Activated T-cell treated with anti-CD3 and anti-CD28 coated beads for 1 hour (primary cell): ENCODE data around the gene RNF20.
"Not testable (repeated sequence)": the region's sequence is repeated elsewhere in the genome, so short reads cannot be mapped to it uniquely, and the experiment has no call there.

ENCODE experiments used
- DNase-seq: peaks from one replicate; pipeline ENCODE4 v3.0.0-alpha.2; 2020; ENCODE audit warnings: low read depth

The RNF20 gene

DNA sequence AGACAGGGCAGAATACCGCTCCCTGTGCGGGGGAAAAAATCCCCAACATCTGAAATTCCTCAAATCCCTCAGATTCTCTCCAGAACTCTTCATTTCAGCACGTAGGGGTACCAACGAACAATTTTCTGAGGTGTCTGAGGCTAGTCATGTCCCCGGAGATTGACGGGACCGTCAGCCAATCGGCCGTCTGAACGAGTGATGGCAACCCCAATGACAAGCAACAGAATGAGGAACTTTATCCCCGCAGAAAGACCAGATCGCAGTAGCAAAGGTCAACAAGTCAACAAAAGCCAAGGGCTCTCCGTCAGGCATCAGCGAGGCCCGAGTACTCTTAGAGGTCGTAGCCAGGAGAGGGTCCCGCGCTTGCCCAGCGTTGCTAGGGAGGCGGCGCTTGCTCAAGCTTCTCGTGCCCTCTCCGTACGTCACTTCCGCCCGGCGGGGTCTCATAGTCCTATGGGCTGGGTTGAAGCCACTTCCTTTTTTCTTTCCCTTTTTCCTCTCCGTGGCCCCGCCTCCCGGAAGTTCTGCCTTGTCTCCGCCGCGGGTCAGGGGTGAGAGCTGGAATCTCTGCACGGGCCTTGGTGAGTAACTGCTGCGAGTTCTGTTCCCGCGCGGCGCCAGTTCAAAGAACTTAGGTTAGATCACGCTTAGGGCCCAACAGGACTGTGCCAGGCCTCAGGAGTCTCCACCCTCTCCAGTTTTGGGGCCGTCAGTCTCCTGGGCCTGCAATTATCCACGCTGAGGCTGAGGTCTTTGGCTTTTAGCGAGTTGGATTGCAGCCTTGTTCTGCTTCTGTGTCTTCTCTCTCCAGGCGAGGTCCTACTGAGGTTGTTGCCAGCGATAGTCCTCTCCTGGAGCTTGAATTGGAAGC lies at the start of gene RNF20:
Gene RNF20, plus strand, starts transcription at position 520 of the 871 bp plus-strand sequence. CDS start 1,571 bp downstream, outside the sequence.
- DNase-seq = peak; percentile 100

- DNase-seq = no peak
These were observed 49.6 kb upstream of the RNF20 start for GRCh38 chr9:101484046-101484445.

DNA sequence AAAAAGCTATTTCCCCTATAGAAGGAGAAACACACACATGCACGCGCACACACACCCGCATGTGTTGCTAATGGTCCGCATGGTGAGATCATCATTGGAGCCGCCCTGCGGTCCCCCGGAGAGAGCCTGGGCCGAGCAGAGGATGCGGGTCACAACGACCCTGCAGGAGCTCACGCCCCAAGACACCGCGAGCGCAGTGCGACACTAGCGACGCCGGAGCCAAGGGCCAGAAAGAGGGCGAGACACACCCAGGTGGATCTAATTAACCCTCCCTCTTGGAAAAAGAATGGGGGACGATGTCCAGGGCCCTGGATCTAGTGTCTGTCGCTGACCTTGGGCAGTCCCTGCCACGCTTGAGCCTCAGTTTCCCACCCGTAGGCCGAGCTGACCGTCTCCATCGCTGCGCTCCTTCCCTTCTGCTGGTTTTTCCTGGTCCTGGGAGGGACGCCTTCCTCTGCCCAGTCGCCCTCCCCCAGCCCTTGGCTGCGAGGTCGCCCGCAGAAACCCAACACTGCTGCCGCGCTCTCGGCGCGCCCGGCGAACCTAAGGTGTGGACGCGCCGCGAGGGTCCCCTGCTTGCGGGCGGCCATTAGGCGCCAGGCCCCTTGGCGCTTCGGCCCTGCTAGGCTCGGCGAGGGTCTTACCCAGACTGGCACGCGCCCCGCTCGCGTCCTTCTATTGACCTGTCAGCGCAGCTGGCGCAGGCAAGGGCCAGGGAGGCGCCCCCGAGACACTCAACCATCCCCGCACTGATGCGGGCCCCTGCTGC lies 47.5 kb upstream of the RNF20 start:
- DNase-seq = no peak

- no peak for DNase-seq
These were observed 46.8 kb upstream of the RNF20 start for GRCh38 chr9:101486693-101487442.

GRCh38 chr9:101487443-101487840 lies 46.2 kb upstream of the RNF20 start:
- no peak for DNase-seq

- no peak for DNase-seq
These were observed 37.8 kb upstream of the RNF20 start for GRCh38 chr9:101495810-101496209.

DNA sequence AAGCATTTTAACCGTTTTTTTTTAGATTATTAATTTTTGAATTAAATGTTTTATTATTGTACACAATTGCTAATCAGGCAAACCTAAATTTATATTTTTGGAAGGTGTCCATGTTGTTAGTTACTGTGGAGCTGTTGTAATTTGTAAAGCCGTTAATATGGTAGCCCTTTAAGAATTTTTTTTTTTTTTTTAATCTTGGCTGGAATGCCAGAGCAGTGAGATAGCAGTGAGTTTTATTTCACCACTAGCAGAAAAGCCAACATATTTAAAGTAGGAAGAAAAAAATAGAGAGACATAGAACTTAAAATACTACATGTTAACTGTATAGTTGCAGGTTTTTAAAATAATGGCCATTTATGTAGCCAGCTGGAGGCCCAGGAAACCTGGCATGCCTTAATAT lies 35.3 kb upstream of the RNF20 start:
- no peak for DNase-seq

DNA sequence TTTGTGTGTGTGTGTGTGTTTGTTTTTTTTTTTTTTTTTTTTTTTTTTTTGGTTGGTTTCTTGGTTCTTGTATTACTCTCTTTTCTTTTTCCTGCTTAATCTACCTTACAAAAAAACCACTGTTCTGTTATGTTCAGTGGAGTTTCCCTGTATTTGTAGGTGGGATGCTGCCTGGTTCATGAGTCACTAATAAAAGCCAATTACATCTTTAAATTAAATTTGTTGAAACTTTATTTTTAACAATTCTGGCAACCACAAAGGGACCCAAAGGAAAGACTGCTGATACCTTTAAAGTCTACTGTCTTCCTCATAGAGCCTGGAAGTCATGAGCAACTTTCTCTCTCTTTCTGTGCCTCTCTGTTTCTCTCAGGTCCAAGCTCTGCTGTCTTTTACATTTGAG lies 29.5 kb upstream of the RNF20 start:
- no peak for DNase-seq

DNA sequence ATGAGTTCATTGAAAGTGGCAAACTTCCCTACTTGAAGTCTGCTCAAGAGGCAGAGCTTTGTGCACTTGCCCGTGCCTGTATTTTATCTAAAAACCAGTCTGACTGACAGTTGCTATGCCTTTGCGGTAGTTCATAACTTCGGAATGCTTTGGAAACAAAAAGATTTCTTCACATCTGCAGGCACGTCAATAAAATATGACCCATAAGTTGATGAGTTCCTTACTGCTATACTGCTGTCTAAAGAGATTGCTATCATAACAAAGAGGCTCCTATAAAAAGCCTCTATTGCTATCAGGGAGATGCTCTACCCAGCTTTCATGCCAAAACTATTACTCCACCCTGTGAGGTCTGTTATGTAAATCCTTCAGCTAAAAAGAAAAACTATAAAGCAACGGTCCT lies 25.4 kb upstream of the RNF20 start:
- DNase-seq = no peak

GRCh38 chr9:101509572-101509971 lies 24.1 kb upstream of the RNF20 start:
- DNase-seq = no peak

DNA sequence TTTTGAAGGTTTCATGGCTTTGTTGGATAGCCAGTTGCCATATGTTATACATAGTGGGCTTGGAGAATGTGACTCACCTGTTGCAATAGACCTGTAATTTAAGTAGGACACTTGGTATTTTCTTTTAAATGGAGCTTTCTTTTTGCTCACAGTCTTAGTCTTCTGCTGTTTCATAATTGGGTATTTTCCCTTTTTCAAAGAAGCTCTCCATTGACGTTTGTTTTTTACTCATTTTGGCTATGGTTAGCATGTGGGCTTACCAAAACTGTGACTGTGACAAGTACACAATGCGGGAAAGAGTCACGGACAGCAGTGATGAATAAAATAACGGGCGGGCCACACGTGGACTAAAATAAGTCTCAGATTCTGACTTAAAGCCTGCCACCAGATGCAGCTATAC lies 23.2 kb upstream of the RNF20 start:
- no peak for DNase-seq

DNA sequence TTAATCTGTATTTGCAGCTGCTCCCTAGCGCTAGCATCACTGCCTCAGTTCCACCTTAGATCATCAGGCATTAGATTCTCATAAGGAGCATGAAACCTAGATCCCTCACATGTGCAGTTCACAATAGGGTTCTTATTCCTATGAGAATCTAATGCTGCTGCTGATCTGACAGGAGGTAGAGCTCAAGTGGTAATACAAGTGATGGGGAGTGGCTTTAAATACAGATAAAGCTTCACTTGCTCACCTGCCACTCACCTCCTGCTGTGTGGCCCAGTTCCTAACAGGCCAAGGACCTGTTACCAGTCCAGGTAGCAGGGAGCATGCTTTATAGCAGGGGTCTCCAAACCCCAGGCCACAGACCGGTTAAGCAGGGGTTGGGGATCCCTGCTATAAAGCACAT lies 22.6 kb upstream of the RNF20 start:
- no peak for DNase-seq

GRCh38 chr9:101512116-101512515 lies 21.5 kb upstream of the RNF20 start:
- no peak for DNase-seq

DNA sequence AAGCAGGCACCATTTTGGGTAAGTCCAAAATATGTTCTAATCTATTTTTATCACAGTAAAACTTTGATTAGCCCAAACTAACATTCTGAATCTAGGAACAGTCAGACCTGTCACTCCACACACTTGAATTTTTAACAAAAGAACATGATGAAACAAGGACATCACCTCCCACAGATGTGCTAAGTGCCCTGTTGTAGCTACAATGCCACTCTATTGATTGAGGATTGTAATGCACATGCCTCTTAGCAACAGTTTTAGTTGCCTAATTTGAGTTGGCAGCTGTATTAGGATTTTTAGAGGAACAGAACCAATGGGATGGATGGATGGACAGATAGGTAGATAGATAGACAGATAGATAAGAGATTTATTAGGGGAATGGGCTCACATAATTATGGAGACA lies 20.3 kb upstream of the RNF20 start:
- no peak for DNase-seq

GRCh38 chr9:101514071-101514470 lies 19.6 kb upstream of the RNF20 start:
- no peak for DNase-seq

GRCh38 chr9:101516655-101517054 lies 17.0 kb upstream of the RNF20 start:
- no peak for DNase-seq

DNA sequence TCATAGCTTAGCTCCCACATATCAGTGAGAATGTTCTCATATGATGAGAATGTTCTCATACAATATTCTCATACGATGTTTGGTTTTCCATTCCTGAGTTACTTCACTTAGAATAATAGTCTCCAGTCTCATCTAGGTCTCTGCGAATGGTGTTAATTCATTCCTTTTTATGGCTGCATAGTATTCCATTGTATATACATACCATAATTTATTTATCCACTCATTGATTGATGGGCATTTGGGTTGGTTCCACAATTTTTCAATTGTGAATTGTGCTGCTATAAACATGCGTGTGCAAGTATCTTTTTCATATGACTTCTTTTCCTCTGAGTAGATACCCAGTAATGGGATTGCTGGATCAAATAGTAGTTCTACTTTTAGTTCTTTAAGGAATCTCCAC lies 15.2 kb upstream of the RNF20 start:
- not testable (repeated sequence) for DNase-seq

- DNase-seq = no peak
These were observed 9.3 kb upstream of the RNF20 start for GRCh38 chr9:101524371-101524770.

GRCh38 chr9:101527066-101527465 lies 6.6 kb upstream of the RNF20 start:
- no peak for DNase-seq

DNA sequence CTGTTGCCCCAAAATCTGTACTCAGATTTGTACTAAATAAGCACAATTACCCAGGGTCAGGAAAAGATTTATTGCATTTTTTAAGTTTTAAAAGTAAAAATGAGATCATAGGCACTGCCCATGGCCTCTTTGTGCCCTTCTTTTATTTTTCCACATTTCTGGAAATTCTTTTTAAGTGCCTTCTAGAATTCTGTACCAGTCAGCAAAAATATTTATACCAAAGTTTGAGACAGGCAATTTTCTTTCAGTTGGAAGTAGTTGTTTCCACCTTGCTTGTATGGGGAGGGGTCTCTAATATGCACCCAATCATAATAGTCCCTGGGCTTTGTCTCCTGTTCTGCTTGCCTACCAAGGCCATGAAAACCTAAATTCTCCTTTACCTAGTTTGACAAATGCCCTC lies 5.6 kb upstream of the RNF20 start:
- DNase-seq = no peak

- DNase-seq = peak; percentile 40
These were observed 3.5 kb upstream of the RNF20 start for GRCh38 chr9:101530076-101530711.

GRCh38 chr9:101536351-101536750 lies 2.7 kb downstream of the RNF20 start:
- no peak for DNase-seq
